ENCODE data around the gene LDLRAD4.

DNA sequence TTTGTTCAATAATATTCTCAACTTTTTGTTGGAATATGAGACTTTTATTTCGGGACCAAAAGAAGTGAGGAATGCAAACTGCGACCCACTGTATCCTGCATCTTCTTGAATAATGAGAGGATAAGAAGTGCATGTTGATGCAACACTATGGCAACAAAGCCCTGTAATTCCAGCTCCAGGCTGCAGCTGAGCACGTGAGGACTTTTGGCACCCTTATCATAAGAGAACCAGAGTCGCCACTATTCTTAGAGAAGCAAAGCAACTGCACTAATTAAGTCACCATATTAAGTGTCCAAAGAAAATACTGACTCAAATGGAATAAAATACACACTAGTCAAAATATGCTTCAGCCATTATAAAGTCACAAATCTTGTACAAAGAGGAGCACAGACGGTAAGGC lies 441.9 kb downstream of the LDLRAD4 start:
- TF ChIP-seq, protein P1, sequence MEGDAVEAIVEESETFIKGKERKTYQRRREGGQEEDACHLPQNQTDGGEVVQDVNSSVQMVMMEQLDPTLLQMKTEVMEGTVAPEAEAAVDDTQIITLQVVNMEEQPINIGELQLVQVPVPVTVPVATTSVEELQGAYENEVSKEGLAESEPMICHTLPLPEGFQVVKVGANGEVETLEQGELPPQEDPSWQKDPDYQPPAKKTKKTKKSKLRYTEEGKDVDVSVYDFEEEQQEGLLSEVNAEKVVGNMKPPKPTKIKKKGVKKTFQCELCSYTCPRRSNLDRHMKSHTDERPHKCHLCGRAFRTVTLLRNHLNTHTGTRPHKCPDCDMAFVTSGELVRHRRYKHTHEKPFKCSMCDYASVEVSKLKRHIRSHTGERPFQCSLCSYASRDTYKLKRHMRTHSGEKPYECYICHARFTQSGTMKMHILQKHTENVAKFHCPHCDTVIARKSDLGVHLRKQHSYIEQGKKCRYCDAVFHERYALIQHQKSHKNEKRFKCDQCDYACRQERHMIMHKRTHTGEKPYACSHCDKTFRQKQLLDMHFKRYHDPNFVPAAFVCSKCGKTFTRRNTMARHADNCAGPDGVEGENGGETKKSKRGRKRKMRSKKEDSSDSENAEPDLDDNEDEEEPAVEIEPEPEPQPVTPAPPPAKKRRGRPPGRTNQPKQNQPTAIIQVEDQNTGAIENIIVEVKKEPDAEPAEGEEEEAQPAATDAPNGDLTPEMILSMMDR (IDR thresholded peaks at IDR 0.05), result no peak
- TF ChIP-seq EZH2 (IDR thresholded peaks at IDR 0.05; ENCODE audit: borderline replicate concordance, insufficient read depth, low read depth, low read length, poor library complexity, severe bottlenecking), result no peak
